Gastroesophageal sphincter (tissue), 4 donors: ENCODE measurements around the gene BCL2L2. TPM values are rescaled to one million over a fixed set of nuclear protein-coding genes. Genes with fewer than 3 reads are reported as not detected.

Experiments used
- ATAC-seq: fragments of 150-250 bp; one replicate; pipeline ENCODE4 v1.9.1; 2016; ENCODE audit warnings: mild to moderate bottlenecking, moderate library complexity
- H3K27ac ChIP-seq, 4 donors: fragments of 200-600 bp; sonication (generic) in 3 of 4; 1 replicate in 3 of 4; 2 replicates in 1 of 4; pipeline ENCODE4 v1.5.1; 2016 to 2019
- H3K27me3 ChIP-seq: fragments of 200-600 bp; sonication (generic); one replicate; pipeline ENCODE4 v1.5.1; 2019
- H3K36me3 ChIP-seq, 2 donors: fragments of 200-600 bp; sonication (generic); one replicate each; pipeline ENCODE4 v1.5.1; 2019; ENCODE audit warnings: control low read depth in 1 of 2
- H3K4me1 ChIP-seq, 3 donors: fragments of 200-600 bp; sonication (generic); 1 replicate in 2 of 3; 2 replicates in 1 of 3; pipeline ENCODE4 v1.5.1; 2016 to 2019; ENCODE audit warnings: control low read depth in 2 of 3
- H3K4me3 ChIP-seq, 2 donors: fragments of 200-600 bp; sonication (generic); one replicate each; pipeline ENCODE4 v1.5.1; 2019; ENCODE audit warnings: mild to moderate bottlenecking in 1 of 2, moderate library complexity in 1 of 2
- H3K9me3 ChIP-seq, 3 donors: fragments of 200-600 bp; sonication (generic); one replicate each; pipeline ENCODE4 v1.5.1; 2017 to 2019; ENCODE audit warnings: control low read depth in 2 of 3
- EP300 ChIP-seq: sonication (generic); formaldehyde crosslinking; IDR thresholded peaks from one replicate; pipeline ENCODE4 v1.6.1; 2017; ENCODE audit warnings: antibody characterized with exemption, mild to moderate bottlenecking
- POLR2A ChIP-seq, 2 donors: fragments of 450-650 bp; IDR thresholded peaks; one replicate each; pipeline ENCODE4 v1.6.1; 2017; ENCODE audit warnings: antibody characterized with exemption in 2 of 2, mild to moderate bottlenecking in 2 of 2, moderate library complexity in 1 of 2
- POLR2AphosphoS5 ChIP-seq: sonication (generic); formaldehyde crosslinking; IDR thresholded peaks from one replicate; pipeline ENCODE4 v1.6.1; 2017; ENCODE audit warnings: antibody characterized with exemption
- WGBS, 2 donors: methylation state at CpG; one replicate each; pipeline ENCODE4 v1.1.5; 2018; ENCODE audit warnings: low coverage in 1 of 2; 5-methylcytosine and 5-hydroxymethylcytosine counted together
- total RNA-seq, 4 donors: library from RNA; depleted of rRNA; stranded (reverse); fragments of >200 nt; gene quantifications; one replicate each; pipeline ENCODE4 v1.1.0, GENCODE V29; 2016
- TF ChIP-seq, protein P1 (sequence below), 4 experiments: fragments of 200-600 bp in 2 of 4; fragments of 450-650 bp in 2 of 4; sonication (generic) in 1 of 4; IDR thresholded peaks; one replicate each; pipeline ENCODE4 v1.5.1; 2017 to 2019; ENCODE audit warnings: antibody characterized with exemption in 4 of 4, mild to moderate bottlenecking in 2 of 4, moderate library complexity in 2 of 4

The BCL2L2 gene
- total RNA-seq, 4 donors from 2014 or later: 99.1 to 157 (median 117) TPM

DNA sequence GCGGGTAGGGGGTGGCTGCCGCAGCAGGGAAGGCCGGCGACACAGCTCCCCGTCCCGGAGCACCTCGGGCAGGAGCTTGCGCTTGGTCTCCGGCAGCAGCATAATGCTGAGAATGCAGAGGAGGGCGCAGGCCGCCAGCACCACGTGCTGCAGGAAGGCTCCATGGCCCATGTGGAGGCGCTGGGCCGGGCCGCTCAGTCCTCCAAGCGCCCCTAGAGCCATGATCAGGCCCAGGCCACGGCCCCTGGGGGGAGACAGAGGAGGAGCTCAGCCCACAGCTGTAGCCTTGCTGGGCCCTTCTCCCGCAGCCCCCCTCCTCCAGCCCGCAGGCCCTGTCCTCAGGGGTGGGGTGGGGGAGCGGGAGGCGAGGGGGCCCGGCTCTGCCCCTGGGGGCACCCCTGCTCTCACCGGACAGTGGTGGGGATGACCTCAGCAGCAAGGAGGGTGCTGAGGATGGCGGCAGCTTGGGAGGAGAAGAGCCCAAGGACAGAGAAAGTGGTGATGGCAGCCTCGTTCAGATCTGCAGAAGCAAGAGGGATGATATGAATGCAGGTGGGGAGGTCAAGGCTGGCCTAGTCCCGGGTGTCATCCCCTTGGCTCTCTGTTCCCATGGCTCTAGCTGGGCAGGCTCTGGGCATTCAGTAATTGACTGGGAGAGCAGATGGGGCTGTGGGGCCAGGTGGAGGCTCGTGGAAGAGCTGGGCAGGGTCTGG lies 40.2 kb downstream of the BCL2L2 start:
- Histone ChIP-seq H3K36me3 (peaks cover 0 to 21% of the 10 kb centered on the region in 2 donors), H3K4me1 (peaks cover 0 to 6% (median 3%) of the 10 kb centered on the region in 3 donors), H3K4me3 (no peak overlapping the region), H3K27me3 (no peaks in the 10 kb centered on the region), H3K27ac (no peak overlapping the region), H3K9me3 (no peaks in the 10 kb centered on the region)
- 79% methylated on average over 7 of the region's 27 CpGs; no CpG with 5 or more reads in 1 of the 2 donors for WGBS, 2 donors
- no peak for ATAC-seq
- TF ChIP-seq POLR2A (IDR thresholded peaks at IDR 0.05): no peak
- no peak for TF ChIP-seq POLR2AphosphoS5
- TF ChIP-seq, protein P1, sequence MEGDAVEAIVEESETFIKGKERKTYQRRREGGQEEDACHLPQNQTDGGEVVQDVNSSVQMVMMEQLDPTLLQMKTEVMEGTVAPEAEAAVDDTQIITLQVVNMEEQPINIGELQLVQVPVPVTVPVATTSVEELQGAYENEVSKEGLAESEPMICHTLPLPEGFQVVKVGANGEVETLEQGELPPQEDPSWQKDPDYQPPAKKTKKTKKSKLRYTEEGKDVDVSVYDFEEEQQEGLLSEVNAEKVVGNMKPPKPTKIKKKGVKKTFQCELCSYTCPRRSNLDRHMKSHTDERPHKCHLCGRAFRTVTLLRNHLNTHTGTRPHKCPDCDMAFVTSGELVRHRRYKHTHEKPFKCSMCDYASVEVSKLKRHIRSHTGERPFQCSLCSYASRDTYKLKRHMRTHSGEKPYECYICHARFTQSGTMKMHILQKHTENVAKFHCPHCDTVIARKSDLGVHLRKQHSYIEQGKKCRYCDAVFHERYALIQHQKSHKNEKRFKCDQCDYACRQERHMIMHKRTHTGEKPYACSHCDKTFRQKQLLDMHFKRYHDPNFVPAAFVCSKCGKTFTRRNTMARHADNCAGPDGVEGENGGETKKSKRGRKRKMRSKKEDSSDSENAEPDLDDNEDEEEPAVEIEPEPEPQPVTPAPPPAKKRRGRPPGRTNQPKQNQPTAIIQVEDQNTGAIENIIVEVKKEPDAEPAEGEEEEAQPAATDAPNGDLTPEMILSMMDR (IDR thresholded peaks at IDR 0.05): no peak
- no peak for TF ChIP-seq EP300

DNA sequence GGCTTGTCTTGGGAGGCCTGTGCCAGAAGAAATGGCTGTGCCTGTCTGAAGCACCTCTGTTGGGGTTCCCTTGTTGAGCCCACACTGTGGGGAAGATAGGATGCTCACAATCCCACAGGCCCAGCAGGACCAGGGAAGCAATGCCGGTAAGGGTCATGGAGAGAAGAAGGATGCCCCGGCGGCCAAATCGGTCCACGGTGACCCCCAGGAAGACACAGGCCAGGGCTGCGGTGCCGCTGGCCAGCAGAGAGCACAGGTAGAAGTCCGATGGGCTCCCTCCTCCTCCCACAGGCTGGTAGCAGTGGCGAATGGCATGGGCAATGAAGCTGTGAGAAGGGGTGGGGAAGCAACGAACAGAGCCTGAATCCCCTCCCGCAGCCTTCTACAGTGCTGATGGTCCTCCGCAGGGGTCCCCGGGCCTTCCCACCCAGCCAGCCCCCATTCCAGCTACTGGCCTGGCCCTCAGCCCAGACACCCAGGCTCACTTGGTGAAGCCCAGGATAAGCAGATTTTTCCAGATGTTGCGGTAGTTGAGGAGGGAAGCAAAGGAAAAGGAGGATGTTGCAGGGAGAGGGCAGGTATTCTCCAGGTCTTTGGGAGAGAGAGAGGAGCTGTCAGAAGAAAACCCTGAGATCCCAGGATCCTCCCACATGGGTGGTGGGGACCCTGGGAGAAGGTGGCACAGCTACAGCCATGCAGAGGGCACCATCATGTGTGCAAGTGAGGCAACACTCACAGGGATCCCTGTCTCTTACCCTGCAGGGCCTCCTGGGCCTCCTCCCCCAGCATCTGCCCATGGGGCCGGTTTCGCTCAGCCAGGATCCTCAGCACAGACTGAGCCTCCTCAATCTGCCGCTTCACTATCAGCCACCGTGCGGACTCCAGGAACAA lies 41.0 kb downstream of the BCL2L2 start:
- WGBS, 2 donors: 89 to 92% methylated on average over 10 to 11 of the region's 19 CpGs
- Histone ChIP-seq H3K27me3 (no peaks in the 10 kb centered on the region), H3K4me3 (no peak overlapping the region), H3K27ac (no peak overlapping the region), H3K9me3 (no peaks in the 10 kb centered on the region), H3K36me3 (peaks cover 0 to 21% of the 10 kb centered on the region in 2 donors), H3K4me1 (peaks cover 0 to 13% (median 6%) of the 10 kb centered on the region in 3 donors)
- TF ChIP-seq, protein P1 (IDR thresholded peaks at IDR 0.05): no peak
- TF ChIP-seq POLR2AphosphoS5 (no peak), EP300 (no peak), POLR2A (IDR thresholded peaks at IDR 0.05) (no peak)
- no peak for ATAC-seq

DNA sequence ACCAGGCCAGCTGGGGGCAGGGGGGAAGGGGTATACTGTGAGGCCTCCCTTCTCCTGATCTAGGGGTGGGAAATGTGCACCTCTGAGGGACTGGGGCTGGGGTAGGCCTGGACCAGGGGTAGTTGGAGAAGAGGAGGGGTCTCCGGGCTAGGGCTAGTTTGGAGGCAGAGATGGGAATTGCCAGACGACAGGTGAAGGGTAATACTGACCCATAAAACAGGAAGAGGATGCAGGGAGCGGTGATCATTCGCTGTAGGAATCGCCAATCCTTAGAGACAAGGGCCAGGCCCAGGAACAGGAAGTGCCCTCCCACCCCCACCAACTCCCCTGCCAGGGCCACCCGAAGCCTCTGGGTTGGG lies 41.6 kb downstream of the BCL2L2 start:
- Histone ChIP-seq H3K36me3 (peaks cover 0 to 21% of the 10 kb centered on the region in 2 donors), H3K27ac (no peak overlapping the region), H3K9me3 (no peaks in the 10 kb centered on the region), H3K4me3 (no peak overlapping the region), H3K27me3 (no peaks in the 10 kb centered on the region), H3K4me1 (peaks cover 0 to 20% (median 6%) of the 10 kb centered on the region in 3 donors)
- 84% methylated on average over 6 of the region's 6 CpGs; no CpG with 5 or more reads in 1 of the 2 donors for WGBS, 2 donors
- no peak for ATAC-seq
- TF ChIP-seq POLR2A (IDR thresholded peaks at IDR 0.05) (no peak), EP300 (no peak), POLR2AphosphoS5 (no peak)
- TF ChIP-seq, protein P1 (IDR thresholded peaks at IDR 0.05): no peak

DNA sequence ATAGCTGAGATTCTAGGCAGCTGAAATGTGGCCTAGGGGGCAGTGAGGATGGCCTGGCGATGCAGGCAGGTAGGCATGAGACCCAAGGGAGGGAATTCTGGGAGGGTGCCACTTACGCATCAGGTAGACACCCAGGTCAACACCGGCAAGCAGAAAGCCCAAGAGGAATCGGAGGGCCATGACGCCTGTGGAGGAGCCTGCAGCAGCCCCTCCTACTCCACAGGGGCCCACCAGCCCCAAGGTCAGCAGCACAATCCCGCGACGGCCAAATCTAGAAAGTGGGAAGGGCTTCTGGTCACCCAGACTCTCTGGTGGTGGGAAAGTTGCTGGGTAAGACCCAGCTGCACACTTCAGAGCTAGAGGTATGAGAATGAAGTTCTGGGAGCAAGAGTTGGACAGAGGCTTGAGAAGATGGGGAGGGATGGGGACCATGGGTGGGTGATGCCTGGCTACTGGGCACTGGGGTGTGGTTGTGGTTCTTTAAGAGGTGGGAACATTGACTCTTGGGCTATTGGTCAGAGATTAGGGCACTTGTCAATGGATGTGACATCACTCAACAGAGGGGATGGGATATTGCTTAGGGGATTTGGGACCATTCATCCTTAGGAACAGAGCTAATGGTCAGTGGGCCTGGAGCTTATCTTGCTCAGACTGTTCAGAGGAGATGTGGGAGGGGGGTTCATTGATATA lies 42.7 kb downstream of the BCL2L2 start:
- TF ChIP-seq POLR2AphosphoS5 (no peak), POLR2A (IDR thresholded peaks at IDR 0.05) (no peak), EP300 (no peak)
- TF ChIP-seq, protein P1 (IDR thresholded peaks at IDR 0.05): no peak
- Histone ChIP-seq H3K9me3 (no peaks in the 10 kb centered on the region), H3K4me3 (no peak overlapping the region), H3K27ac (no peak overlapping the region), H3K27me3 (no peaks in the 10 kb centered on the region), H3K4me1 (peaks cover 0 to 21% (median 6%) of the 10 kb centered on the region in 3 donors), H3K36me3 (peaks cover 0 to 21% of the 10 kb centered on the region in 2 donors)
- ATAC-seq: no peak
- WGBS, 2 donors: 78 to 91% methylated on average over 3 to 5 of the region's 8 CpGs
